DND-41 (cell line): ENCODE measurements around the gene SOX8.

Experiments used
- ATAC-seq: fragments of 200-7000 bp; cut with Tn5 transposase; 3 replicates; pipeline ENCODE4 v1.9.1; 2021; ENCODE audit warnings: low read depth; ENCODE audit not compliant: insufficient read depth
- DNase-seq: peaks from one replicate; pipeline ENCODE4 v3.0.0-alpha.2; 2020
- H2AFZ ChIP-seq: 2 replicates; pipeline ENCODE4 v1.6.0; 2012; ENCODE audit warnings: low read depth, low read length
- H3K27ac ChIP-seq: 2 replicates; pipeline ENCODE4 v1.5.1; 2012; ENCODE audit warnings: low read length, inconsistent platforms
- H3K27me3 ChIP-seq: fragments of 200-600 bp; sonication (generic); 2 replicates; pipeline ENCODE4 v1.6.0; 2012; ENCODE audit warnings: low read length, mild to moderate bottlenecking, inconsistent platforms; ENCODE audit not compliant: insufficient read depth, poor library complexity
- H3K36me3 ChIP-seq: 2 replicates; pipeline ENCODE4 v1.5.1; 2012; ENCODE audit warnings: low read length, inconsistent platforms; ENCODE audit not compliant: insufficient read depth
- H3K4me1 ChIP-seq: 2 replicates; pipeline ENCODE4 v1.5.1; 2012; ENCODE audit warnings: mild to moderate bottlenecking, low read length; ENCODE audit not compliant: insufficient read depth
- H3K4me2 ChIP-seq: 2 replicates; pipeline ENCODE4 v1.6.0; 2012; ENCODE audit warnings: mild to moderate bottlenecking, moderate library complexity, low read length, inconsistent platforms; ENCODE audit not compliant: insufficient read depth
- H3K4me3 ChIP-seq, 2 experiments: fragments of 200-600 bp in 1 of 2; shearing (Covaris generic) in 1 of 2; 2 replicates each; pipeline ENCODE4 v1.5.1; 2012 to 2016; ENCODE audit warnings: inconsistent platforms in 2 of 2, low read length in 2 of 2, mild to moderate bottlenecking in 2 of 2, low read depth in 1 of 2, moderate library complexity in 1 of 2
- H3K79me2 ChIP-seq: 2 replicates; pipeline ENCODE4 v1.6.0; 2012; ENCODE audit warnings: low read length, inconsistent platforms; ENCODE audit not compliant: insufficient read depth
- H3K9ac ChIP-seq: 2 replicates; pipeline ENCODE4 v1.6.0; 2012; ENCODE audit warnings: low read depth, mild to moderate bottlenecking, inconsistent platforms, low read length, moderate library complexity
- H3K9me3 ChIP-seq: 2 replicates; pipeline ENCODE4 v1.5.1; 2012; ENCODE audit warnings: low read length, moderate library complexity, mild to moderate bottlenecking, inconsistent platforms; ENCODE audit not compliant: insufficient read depth, severe bottlenecking
- H4K20me1 ChIP-seq: 2 replicates; pipeline ENCODE4 v1.6.0; 2012; ENCODE audit warnings: low read length; ENCODE audit not compliant: insufficient read depth
- EZH2 ChIP-seq: IDR thresholded peaks from 3 replicates; pipeline ENCODE4 v1.6.1; 2012; ENCODE audit warnings: borderline replicate concordance, low read depth, mild to moderate bottlenecking, moderate library complexity, low read length, inconsistent platforms; ENCODE audit not compliant: severe bottlenecking
- TF ChIP-seq, protein P1 (sequence below): IDR thresholded peaks from 2 replicates; pipeline ENCODE4 v1.5.1; 2012; ENCODE audit warnings: borderline replicate concordance, low read length, moderate library complexity, mild to moderate bottlenecking; ENCODE audit not compliant: poor library complexity, severe bottlenecking; ENCODE audit errors: extremely low read depth

Gene SOX8

DNA sequence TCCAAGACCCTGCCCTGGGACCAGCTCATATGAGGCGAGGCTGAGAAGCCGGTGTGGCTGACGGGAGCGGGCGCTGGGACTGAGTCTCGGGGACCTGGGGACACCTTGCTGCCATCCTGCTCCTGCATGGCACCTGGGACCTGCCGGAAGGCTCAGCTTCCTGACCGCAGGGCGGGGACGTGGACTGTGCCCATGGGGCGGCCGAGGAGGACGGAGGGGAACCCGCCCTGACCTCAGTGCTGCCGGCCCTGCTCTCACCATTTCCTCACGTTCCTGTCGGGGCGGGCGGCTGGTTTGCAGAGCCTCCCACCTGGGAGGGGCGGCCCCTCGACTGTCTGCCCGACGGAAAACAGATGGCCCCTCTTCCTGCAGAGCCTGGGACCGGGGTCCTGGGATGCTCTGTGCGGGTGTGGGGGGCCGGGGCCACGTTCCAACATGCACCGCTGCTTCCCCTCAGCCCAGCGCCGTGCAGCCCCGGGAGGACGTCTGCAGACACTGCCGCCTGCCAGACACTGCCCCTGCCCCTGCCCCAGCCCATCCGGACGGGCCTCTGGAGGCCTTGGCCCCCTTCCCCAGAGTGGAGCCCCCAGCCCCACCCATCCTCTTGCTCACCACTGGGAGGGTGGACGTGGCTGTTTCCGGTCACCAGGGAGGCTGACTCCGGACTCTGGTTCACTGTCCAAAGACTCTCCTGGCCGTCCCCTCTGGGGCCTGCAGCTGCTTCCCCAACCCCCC is 47.1 kb downstream of the SOX8 start:
- H3K79me2 ChIP-seq, result no peaks in the 10 kb centered on the region
- H3K27ac ChIP-seq, result no peak overlapping the region
- no peak overlapping the region for H3K4me2 ChIP-seq
- DNase-seq (no peak), ATAC-seq (no peak)
- H4K20me1 ChIP-seq, result no peaks in the 10 kb centered on the region
- no peaks in the 10 kb centered on the region for H3K27me3 ChIP-seq
- H3K36me3 ChIP-seq, result no peaks in the 10 kb centered on the region
- no peak overlapping the region for H3K9ac ChIP-seq
- TF ChIP-seq EZH2, result no peak
- TF ChIP-seq, protein P1, sequence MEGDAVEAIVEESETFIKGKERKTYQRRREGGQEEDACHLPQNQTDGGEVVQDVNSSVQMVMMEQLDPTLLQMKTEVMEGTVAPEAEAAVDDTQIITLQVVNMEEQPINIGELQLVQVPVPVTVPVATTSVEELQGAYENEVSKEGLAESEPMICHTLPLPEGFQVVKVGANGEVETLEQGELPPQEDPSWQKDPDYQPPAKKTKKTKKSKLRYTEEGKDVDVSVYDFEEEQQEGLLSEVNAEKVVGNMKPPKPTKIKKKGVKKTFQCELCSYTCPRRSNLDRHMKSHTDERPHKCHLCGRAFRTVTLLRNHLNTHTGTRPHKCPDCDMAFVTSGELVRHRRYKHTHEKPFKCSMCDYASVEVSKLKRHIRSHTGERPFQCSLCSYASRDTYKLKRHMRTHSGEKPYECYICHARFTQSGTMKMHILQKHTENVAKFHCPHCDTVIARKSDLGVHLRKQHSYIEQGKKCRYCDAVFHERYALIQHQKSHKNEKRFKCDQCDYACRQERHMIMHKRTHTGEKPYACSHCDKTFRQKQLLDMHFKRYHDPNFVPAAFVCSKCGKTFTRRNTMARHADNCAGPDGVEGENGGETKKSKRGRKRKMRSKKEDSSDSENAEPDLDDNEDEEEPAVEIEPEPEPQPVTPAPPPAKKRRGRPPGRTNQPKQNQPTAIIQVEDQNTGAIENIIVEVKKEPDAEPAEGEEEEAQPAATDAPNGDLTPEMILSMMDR, result no peak
- no peaks in the 10 kb centered on the region for H3K4me1 ChIP-seq
- H3K4me3 ChIP-seq, result no peak overlapping the region
- H3K9me3 ChIP-seq, result peaks cover 4% of the 10 kb centered on the region
- H2AFZ ChIP-seq, result no peak overlapping the region

DNA sequence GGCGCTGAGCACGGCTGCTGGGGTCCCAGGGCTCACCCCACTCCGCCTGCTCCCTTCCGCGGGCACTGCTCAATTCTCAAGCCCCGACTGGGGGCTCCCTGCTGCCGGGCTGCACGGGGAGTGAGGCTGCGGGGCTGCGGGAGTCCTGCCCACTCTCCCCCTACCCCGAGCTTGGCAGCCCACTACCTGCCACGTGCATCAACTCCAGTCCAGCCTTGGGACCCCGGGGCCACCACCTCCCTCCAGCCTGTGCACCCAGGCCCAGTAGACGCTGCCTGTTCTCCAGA is 47.6 kb downstream of the SOX8 start:
- Histone ChIP-seq H3K9me3 (peaks cover 7% of the 10 kb centered on the region), H3K4me1 (no peaks in the 10 kb centered on the region), H3K9ac (no peak overlapping the region), H3K27me3 (no peaks in the 10 kb centered on the region), H4K20me1 (no peaks in the 10 kb centered on the region), H3K27ac (no peak overlapping the region), H3K4me3 (no peak overlapping the region), H3K36me3 (no peaks in the 10 kb centered on the region), H2AFZ (no peak overlapping the region), H3K4me2 (no peak overlapping the region), H3K79me2 (no peaks in the 10 kb centered on the region)
- TF ChIP-seq, protein P1, result no peak
- no peak for ATAC-seq
- DNase-seq, result no peak

DNA sequence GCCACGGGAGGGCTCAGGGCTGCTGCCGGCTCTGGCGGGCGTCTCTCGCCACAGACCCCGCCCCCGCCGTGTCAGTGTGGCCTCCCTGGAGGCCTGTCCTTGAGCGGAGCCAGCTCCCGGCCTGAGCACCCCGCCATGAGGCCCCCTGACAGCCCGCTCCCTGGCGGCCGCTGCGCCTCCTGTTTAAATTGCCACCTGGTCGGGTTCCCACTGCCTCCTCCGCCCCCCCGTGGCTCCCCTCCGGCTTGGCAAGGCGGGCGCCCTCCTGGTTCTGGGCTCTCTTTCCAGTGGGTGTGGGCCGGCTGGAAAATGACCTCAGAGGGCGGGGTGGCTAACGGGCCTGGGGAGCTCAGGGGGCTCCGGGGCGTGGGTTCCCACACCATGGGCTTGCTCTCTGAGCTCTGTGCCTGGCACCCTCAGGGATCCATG is 48.9 kb downstream of the SOX8 start:
- Histone ChIP-seq H3K9ac (no peak overlapping the region), H3K79me2 (no peaks in the 10 kb centered on the region), H3K27ac (no peak overlapping the region), H3K27me3 (no peaks in the 10 kb centered on the region), H3K4me1 (no peaks in the 10 kb centered on the region), H2AFZ (no peak overlapping the region), H3K4me2 (no peak overlapping the region), H3K36me3 (no peaks in the 10 kb centered on the region), H3K4me3 (no peak overlapping the region), H3K9me3 (peaks cover 7% of the 10 kb centered on the region), H4K20me1 (no peaks in the 10 kb centered on the region)
- TF ChIP-seq EZH2, result no peak
- TF ChIP-seq, protein P1, result no peak
- no peak for ATAC-seq
- no peak for DNase-seq

DNA sequence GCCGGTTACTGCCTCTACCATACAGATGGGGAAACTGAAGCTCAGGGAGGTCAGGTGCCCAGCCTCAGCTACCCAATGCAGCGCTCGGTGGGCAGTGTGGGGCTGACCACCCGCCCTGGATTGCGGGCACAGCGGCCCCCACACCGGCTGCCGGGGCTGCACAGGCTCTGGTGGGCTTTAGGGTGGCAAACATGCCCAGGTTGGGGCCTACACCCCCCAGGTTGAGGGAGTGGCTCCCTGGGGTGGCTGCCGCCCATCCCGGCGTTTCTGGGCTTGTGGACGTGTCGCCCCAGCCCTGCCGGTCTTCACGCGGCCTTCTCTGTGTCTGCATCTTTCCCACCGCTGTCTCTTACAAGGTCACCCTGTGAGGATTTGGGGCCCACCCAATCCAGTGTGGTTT is 50.1 kb downstream of the SOX8 start:
- Histone ChIP-seq H3K27me3 (no peaks in the 10 kb centered on the region), H3K36me3 (no peaks in the 10 kb centered on the region), H3K4me2 (no peak overlapping the region), H3K27ac (no peak overlapping the region), H3K79me2 (no peaks in the 10 kb centered on the region), H3K4me1 (no peaks in the 10 kb centered on the region), H3K9ac (no peak overlapping the region), H3K9me3 (peaks cover 7% of the 10 kb centered on the region), H4K20me1 (no peaks in the 10 kb centered on the region), H3K4me3 (no peak overlapping the region), H2AFZ (no peak overlapping the region)
- no peak for TF ChIP-seq EZH2
- TF ChIP-seq, protein P1, result no peak
- ATAC-seq, result no peak
- DNase-seq, result no peak
